Measurements from ENCODE around the gene SERPINB6. TPM values are rescaled to one million over a fixed set of nuclear protein-coding genes. Genes with fewer than 3 reads are reported as not detected.
A peak's percentile ranks its signal among the peaks of the same experiment; 100 is the strongest.
"Not testable (repeated sequence)": the region's sequence is repeated elsewhere in the genome, so short reads cannot be mapped to it uniquely, and the experiment has no call there.

Gene SERPINB6
- total and polyA plus RNA-seq, 9 of the 15 experiments (the other 6 are each of a cell fraction or from before 2014, with no cell fraction given), result 86.6 to 211 (median 143) TPM

- TF ChIP-seq SRF (CRISPR knock-in tag; IDR thresholded peaks at IDR 0.05) (peak in 1 of 2 experiments; percentile 80; a peak in 1 of 4 replicates), ESRRA (IDR thresholded peaks at IDR 0.05; ENCODE audit: borderline replicate concordance, low read depth) (peak; percentile 43; the same call in 1 of the 2 replicates), RCOR1 (IDR thresholded peaks at IDR 0.05; ENCODE audit: borderline replicate concordance in 1 of 2, low read depth in 2 of 2, low read length in 2 of 2) (peak in 1 of 2 experiments; percentile 89; a peak in 2 of 4 replicates), JUND (IDR thresholded peaks at IDR 0.05; ENCODE audit: borderline replicate concordance, low read depth, low read length) (peak; percentile 9; the same call in 1 of the 2 replicates), CBFA2T3 (IDR thresholded peaks at IDR 0.05) (peak; percentile 21; the same call in 1 of the 2 replicates), FOSL1 (tag; conservative IDR thresholded peaks at IDR 0.05) (0 out of 2 replicates have a peak, but pooled peaks have one; percentile 27), ELF2 (CRISPR knock-in tag; IDR thresholded peaks at IDR 0.05) (peak; percentile 70; the same call in 1 of the 2 replicates), ZNF311 (CRISPR knock-in tag; IDR thresholded peaks at IDR 0.05) (peak; percentile 81), ZBTB17 (CRISPR knock-in tag; IDR thresholded peaks at IDR 0.05) (peak; percentile 45; the same call in 1 of the 2 replicates), SMARCE1 (IDR thresholded peaks at IDR 0.05) (peak; percentile 67; the same call in 1 of the 2 replicates), HDAC2 (IDR thresholded peaks at IDR 0.05) (0 out of 2 replicates have a peak, but pooled peaks have one; percentile 37), ZNF79 (CRISPR knock-in tag; IDR thresholded peaks at IDR 0.05; ENCODE audit: low read depth) (peak; percentile 77; the same call in 1 of the 2 replicates), ZNF76 (CRISPR knock-in tag; IDR thresholded peaks at IDR 0.05; ENCODE audit: borderline replicate concordance) (0 out of 2 replicates have a peak, but pooled peaks have one; percentile 43), TCF3 (CRISPR knock-in tag; IDR thresholded peaks at IDR 0.05) (peak; percentile 23; the same call in 1 of the 2 replicates), FOXK2 (conservative IDR thresholded peaks at IDR 0.05 in 1 of 2, IDR thresholded peaks at IDR 0.05 in 1 of 2; ENCODE audit: low read depth in 2 of 2) (peak in 1 of 2 experiments; percentile 43; a peak in 1 of 4 replicates), ZBTB11 (CRISPR knock-in tag; IDR thresholded peaks at IDR 0.05) (peak in 1 of 3 experiments; percentile 54; a peak in 1 of 6 replicates), ZNF668 (CRISPR knock-in tag; IDR thresholded peaks at IDR 0.05) (peak; percentile 56; the same call in 1 of the 2 replicates), ZBTB9 (CRISPR knock-in tag; IDR thresholded peaks at IDR 0.05) (peak; percentile 74; the same call in 1 of the 2 replicates), EHMT2 (IDR thresholded peaks at IDR 0.05) (0 out of 2 replicates have a peak, but pooled peaks have one; percentile 33), ZNF324 (CRISPR knock-in tag; IDR thresholded peaks at IDR 0.05) (0 out of 2 replicates have a peak, but pooled peaks have one; percentile 19), ZNF197 (CRISPR knock-in tag; IDR thresholded peaks at IDR 0.05; ENCODE audit: low read depth) (0 out of 2 replicates have a peak, but pooled peaks have one; percentile 58)
- not testable (repeated sequence) for TF ChIP-seq JUND (tag; IDR thresholded peaks at IDR 0.05; ENCODE audit: borderline replicate concordance, low read depth, low read length)
These were observed 45.3 kb downstream of the SERPINB6 start (continued) for GRCh38 chr6:2925842-2926747.

All from K562 (cell line).